ENCODE results near the gene C2orf76.
"Not testable (repeated sequence)": the region's sequence is repeated elsewhere in the genome, so short reads cannot be mapped to it uniquely, and the experiment has no call there.

- not testable (repeated sequence) for TF ChIP-seq CTCF (IDR thresholded peaks at IDR 0.05; ENCODE audit: insufficient read depth, low read length, poor library complexity, severe bottlenecking); EZH2phosphoT487 (conservative IDR thresholded peaks at IDR 0.05; ENCODE audit: low read length)
These were observed 37.0 kb upstream of the C2orf76 start for GRCh38 chr2:119403618-119404017.

All from SU-DHL-6 (cell line).